Panc1 (cell line): Measurements from ENCODE around the gene IRF8. TPM values are rescaled to one million over a fixed set of nuclear protein-coding genes. Genes with fewer than 3 reads are reported as not detected.

Experiments used
- ATAC-seq: fragments of 200-7000 bp; cut with Tn5 transposase; 2 replicates; pipeline ENCODE4 v1.9.1; 2020; ENCODE audit warnings: mild to moderate bottlenecking, moderate library complexity
- BruUV-seq: library from RNA; stranded (reverse); fragments of 400-500 nt; replicated peaks from 2 replicates; lab custom pipeline; 2021; lab: Mats Ljungman, UMichigan
- CTCF ChIA-PET: fragments of 300-600 bp; sonication (Branson Sonifier 250); formaldehyde crosslinking; loops from one replicate; lab custom pipeline; 2022; ENCODE audit warnings: antibody characterized with exemption; lab: Charles Lee
- POLR2A ChIA-PET: fragments of 300-600 bp; sonication (Branson Sonifier 250); formaldehyde crosslinking; loops from one replicate; lab custom pipeline; 2022; ENCODE audit warnings: antibody characterized with exemption; lab: Charles Lee
- DNase-seq: peaks from one replicate; pipeline ENCODE4 v3.0.0-alpha.2; 2010; ENCODE audit warnings: low read depth, low spot score
- H3K27ac ChIP-seq: 2 replicates; pipeline ENCODE4 v1.5.1; 2011; ENCODE audit warnings: mild to moderate bottlenecking, low read length, inconsistent platforms
- H3K27me3 ChIP-seq: fragments of 200-500 bp; sonication (Bioruptor generic); 2 replicates; pipeline ENCODE4 v1.6.0; 2014; ENCODE audit warnings: low read length, inconsistent platforms; ENCODE audit not compliant: control insufficient read depth, insufficient read depth
- H3K36me3 ChIP-seq: fragments of 200-500 bp; sonication (Bioruptor generic); 2 replicates; pipeline ENCODE4 v1.5.1; 2014; ENCODE audit warnings: inconsistent platforms, mild to moderate bottlenecking, low read length, moderate library complexity; ENCODE audit not compliant: control insufficient read depth, insufficient read depth
- H3K4me1 ChIP-seq: 2 replicates; pipeline ENCODE4 v1.5.1; 2011; ENCODE audit warnings: inconsistent platforms, mild to moderate bottlenecking, low read length, moderate library complexity; ENCODE audit not compliant: control insufficient read depth, insufficient read depth
- H3K4me3 ChIP-seq, 2 experiments: 2 replicates each; pipeline ENCODE4 v1.5.1; 2011 to 2012; ENCODE audit warnings: low read depth in 2 of 2, low read length in 2 of 2, mild to moderate bottlenecking in 2 of 2, inconsistent platforms in 1 of 2, moderate library complexity in 1 of 2
- H3K9me3 ChIP-seq: fragments of 200-500 bp; sonication (Bioruptor generic); 2 replicates; pipeline ENCODE4 v1.5.1; 2014; ENCODE audit warnings: low read depth, mild to moderate bottlenecking, inconsistent platforms, low read length, moderate library complexity; ENCODE audit not compliant: control insufficient read depth, insufficient read depth
- POLR2AphosphoS5 ChIP-seq: IDR thresholded peaks from 2 replicates; pipeline ENCODE4 v1.6.1; 2012; ENCODE audit warnings: mild to moderate bottlenecking, low read depth, low read length, moderate library complexity
- SIN3A ChIP-seq: IDR thresholded peaks from 2 replicates; pipeline ENCODE4 v1.6.1; 2012; ENCODE audit warnings: low read depth, mild to moderate bottlenecking, low read length, moderate library complexity, borderline replicate concordance; ENCODE audit not compliant: insufficient read depth
- TCF7L2 ChIP-seq: IDR thresholded peaks from 2 replicates; pipeline ENCODE4 v1.6.1; 2011; ENCODE audit warnings: mild to moderate bottlenecking, low read depth, low read length, inconsistent platforms
- in situ Hi-C: cut with HindIII; loops from 2 replicates; pipeline ENCODE4 v1.10.0; 2016; ENCODE audit warnings: low sequenced_read_pairs, low pct_unique_long_range_greater_than_20kb
- intact Hi-C: fragments of 100-400 bp; cut with micrococcal nuclease; formaldehyde crosslinking; loops from one replicate; pipeline ENCODE4 v1.10.0; 2022; ENCODE audit not compliant: unreplicated experiment
- total RNA-seq: library from RNA; stranded (reverse); gene quantifications from one replicate; pipeline ENCODE4 v1.2.1, GENCODE V29; 2021; ENCODE audit not compliant: unreplicated experiment
- TF ChIP-seq, protein P1 (sequence below), 2 experiments: IDR thresholded peaks; 2 replicates each; pipeline ENCODE4 v1.6.1; 2011 to 2012; ENCODE audit warnings: low read depth in 2 of 2, control low read depth in 1 of 2, low read length in 1 of 2, mild to moderate bottlenecking in 1 of 2, moderate library complexity in 1 of 2; ENCODE audit not compliant: insufficient read depth in 1 of 2
- TF ChIP-seq, protein P2 (sequence below): fragments of 450-650 bp; IDR thresholded peaks from 2 replicates; pipeline ENCODE4 v1.5.1; 2017; ENCODE audit warnings: mild to moderate bottlenecking

IRF8 gene
- total RNA-seq, 1 experiment from 2014 or later: 0.62 TPM

DNA sequence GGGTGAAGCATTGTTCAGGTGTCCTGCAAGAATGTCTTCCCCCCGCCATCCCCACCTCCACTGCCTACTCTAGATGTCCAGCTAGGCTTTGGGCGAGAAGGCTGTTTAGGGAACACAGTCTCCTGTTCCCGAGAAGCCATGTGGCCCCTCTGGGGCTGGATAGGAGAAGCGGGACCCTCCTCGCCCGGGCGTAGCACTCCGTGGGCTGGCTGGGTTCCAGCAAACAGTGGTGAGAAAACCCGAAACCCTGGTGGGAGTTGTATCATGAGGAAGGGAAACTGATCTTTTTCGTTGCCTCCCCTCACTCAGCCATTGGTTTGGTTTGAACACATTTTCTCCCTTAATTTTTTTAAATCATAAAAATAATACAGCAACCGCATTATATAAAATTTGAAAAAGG is 56.6 kb downstream of the IRF8 start:
- DNase-seq: no peak
- Histone ChIP-seq H3K27me3 (no peaks in the 10 kb centered on the region), H3K9me3 (no peaks in the 10 kb centered on the region), H3K36me3 (no peaks in the 10 kb centered on the region), H3K4me3 (no peak overlapping the region), H3K27ac (no peak overlapping the region), H3K4me1 (no peaks in the 10 kb centered on the region)
- ATAC-seq: no peak
- intact Hi-C loops (no loop called here), in situ Hi-C loops (no loop called here)
- ChIA-PET POLR2A (no interaction called here), CTCF (no interaction called here)
- no TSS peak for BruUV-seq
- TF ChIP-seq TCF7L2: no peak
- TF ChIP-seq, protein P1, sequence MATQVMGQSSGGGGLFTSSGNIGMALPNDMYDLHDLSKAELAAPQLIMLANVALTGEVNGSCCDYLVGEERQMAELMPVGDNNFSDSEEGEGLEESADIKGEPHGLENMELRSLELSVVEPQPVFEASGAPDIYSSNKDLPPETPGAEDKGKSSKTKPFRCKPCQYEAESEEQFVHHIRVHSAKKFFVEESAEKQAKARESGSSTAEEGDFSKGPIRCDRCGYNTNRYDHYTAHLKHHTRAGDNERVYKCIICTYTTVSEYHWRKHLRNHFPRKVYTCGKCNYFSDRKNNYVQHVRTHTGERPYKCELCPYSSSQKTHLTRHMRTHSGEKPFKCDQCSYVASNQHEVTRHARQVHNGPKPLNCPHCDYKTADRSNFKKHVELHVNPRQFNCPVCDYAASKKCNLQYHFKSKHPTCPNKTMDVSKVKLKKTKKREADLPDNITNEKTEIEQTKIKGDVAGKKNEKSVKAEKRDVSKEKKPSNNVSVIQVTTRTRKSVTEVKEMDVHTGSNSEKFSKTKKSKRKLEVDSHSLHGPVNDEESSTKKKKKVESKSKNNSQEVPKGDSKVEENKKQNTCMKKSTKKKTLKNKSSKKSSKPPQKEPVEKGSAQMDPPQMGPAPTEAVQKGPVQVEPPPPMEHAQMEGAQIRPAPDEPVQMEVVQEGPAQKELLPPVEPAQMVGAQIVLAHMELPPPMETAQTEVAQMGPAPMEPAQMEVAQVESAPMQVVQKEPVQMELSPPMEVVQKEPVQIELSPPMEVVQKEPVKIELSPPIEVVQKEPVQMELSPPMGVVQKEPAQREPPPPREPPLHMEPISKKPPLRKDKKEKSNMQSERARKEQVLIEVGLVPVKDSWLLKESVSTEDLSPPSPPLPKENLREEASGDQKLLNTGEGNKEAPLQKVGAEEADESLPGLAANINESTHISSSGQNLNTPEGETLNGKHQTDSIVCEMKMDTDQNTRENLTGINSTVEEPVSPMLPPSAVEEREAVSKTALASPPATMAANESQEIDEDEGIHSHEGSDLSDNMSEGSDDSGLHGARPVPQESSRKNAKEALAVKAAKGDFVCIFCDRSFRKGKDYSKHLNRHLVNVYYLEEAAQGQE (IDR thresholded peaks at IDR 0.05; ENCODE audit: insufficient read depth in 1 of 2, low read depth in 2 of 2, low read length in 1 of 2): no peak
- TF ChIP-seq, protein P2, sequence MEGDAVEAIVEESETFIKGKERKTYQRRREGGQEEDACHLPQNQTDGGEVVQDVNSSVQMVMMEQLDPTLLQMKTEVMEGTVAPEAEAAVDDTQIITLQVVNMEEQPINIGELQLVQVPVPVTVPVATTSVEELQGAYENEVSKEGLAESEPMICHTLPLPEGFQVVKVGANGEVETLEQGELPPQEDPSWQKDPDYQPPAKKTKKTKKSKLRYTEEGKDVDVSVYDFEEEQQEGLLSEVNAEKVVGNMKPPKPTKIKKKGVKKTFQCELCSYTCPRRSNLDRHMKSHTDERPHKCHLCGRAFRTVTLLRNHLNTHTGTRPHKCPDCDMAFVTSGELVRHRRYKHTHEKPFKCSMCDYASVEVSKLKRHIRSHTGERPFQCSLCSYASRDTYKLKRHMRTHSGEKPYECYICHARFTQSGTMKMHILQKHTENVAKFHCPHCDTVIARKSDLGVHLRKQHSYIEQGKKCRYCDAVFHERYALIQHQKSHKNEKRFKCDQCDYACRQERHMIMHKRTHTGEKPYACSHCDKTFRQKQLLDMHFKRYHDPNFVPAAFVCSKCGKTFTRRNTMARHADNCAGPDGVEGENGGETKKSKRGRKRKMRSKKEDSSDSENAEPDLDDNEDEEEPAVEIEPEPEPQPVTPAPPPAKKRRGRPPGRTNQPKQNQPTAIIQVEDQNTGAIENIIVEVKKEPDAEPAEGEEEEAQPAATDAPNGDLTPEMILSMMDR: no peak
- TF ChIP-seq POLR2AphosphoS5: no peak
- no peak for TF ChIP-seq SIN3A

DNA sequence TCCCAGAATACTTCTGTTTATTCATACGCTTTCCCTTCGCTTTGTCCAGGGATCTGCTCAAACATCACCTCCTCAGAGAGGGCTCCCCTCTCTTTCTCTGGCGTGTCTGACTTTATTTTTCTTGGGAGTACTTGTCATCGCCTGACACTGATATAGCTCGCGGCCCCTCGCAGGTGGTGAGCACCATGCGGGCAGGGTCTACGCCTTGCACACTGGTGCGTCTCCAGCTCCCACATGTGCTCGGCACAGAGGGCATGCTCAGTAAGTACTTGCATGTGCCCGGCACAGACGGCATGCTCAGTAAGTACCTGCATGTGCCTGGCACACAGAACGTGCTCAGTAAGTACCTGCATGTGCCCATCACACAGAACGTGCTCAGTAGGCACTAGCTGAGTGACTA is 57.5 kb downstream of the IRF8 start:
- H3K4me3 ChIP-seq: no peak overlapping the region
- in situ Hi-C loops (no loop called here), intact Hi-C loops (no loop called here)
- DNase-seq (no peak), ATAC-seq (no peak)
- H3K36me3 ChIP-seq: no peaks in the 10 kb centered on the region
- POLR2A ChIA-PET: interaction anchor here (0.6 kb wide), 1 partner anchor 185 kb away, joined by 7 read pairs; no protein-coding TSS in a partner anchor
- no peaks in the 10 kb centered on the region for H3K4me1 ChIP-seq
- TF ChIP-seq TCF7L2 (no peak), SIN3A (no peak), POLR2AphosphoS5 (no peak)
- TF ChIP-seq, protein P2: no peak
- TF ChIP-seq, protein P1 (IDR thresholded peaks at IDR 0.05; ENCODE audit: insufficient read depth in 1 of 2, low read depth in 2 of 2, low read length in 1 of 2): no peak
- CTCF ChIA-PET: no interaction called here
- no peak overlapping the region for H3K27ac ChIP-seq
- no TSS peak for BruUV-seq
- H3K9me3 ChIP-seq: no peaks in the 10 kb centered on the region
- H3K27me3 ChIP-seq: no peaks in the 10 kb centered on the region
